LNCaP clone FGC (cell line): ENCODE measurements around the gene RPL3.

Experiments
- DNase-seq: peaks from one replicate; pipeline ENCODE4 v3.0.0-alpha.2; 2011; ENCODE audit warnings: low read depth
- H3K4me3 ChIP-seq: 2 replicates; pipeline ENCODE4 v1.5.1; 2011; ENCODE audit warnings: mild to moderate bottlenecking, low read depth, low read length, control low read depth
- TF ChIP-seq, protein P1 (sequence below): IDR thresholded peaks from 2 replicates; pipeline ENCODE4 v1.5.1; 2012; ENCODE audit warnings: mild to moderate bottlenecking; ENCODE audit not compliant: control insufficient read depth, insufficient read depth; ENCODE audit errors: extremely low read depth

Gene RPL3

DNA sequence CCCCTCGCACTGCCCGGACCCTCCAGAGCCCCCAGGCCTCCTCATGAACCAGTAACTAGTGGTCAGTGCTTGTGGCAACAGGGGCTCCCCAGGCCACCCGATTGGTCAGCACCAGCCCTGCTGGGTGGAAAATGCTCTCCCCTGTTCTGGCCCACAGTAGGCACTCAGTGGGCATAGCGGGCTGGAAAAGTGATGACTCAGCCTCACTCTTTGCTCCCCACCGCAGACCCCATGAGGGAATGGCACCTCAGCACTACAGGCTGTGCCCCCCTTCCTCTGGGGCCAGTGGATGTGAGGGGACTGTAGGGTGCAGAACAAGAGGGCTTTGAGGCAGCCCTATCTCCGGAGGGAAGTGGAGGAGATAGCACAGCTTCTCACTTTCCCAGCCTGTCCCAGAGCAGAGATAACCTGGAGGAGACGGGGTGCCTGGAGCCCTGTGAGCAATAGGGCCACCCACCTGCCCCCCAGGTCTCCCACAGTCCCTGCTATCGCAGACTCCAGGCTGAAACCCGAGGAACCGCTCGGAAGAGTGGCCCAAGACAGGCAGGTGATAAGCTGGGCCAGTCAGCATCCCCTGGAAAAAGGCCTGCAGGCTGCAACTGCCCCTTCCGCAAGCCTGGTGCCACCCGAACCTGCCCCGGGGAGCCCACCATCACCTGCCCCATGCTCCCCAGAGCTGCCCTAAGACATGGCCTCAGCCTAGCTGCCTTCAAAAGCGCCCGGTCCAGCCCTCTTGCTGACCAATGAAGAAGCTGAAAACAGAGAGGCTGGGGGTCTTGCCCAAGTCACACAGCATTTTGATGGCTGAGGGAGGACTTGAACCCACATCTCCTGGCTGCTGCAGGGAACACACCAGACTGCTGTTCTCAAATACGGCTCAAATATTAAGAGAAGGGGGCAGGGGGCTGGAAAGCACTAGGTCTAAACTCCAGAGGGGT, 45.2 kb downstream of the RPL3 start:
- DNase-seq = no peak
- TF ChIP-seq, protein P1, sequence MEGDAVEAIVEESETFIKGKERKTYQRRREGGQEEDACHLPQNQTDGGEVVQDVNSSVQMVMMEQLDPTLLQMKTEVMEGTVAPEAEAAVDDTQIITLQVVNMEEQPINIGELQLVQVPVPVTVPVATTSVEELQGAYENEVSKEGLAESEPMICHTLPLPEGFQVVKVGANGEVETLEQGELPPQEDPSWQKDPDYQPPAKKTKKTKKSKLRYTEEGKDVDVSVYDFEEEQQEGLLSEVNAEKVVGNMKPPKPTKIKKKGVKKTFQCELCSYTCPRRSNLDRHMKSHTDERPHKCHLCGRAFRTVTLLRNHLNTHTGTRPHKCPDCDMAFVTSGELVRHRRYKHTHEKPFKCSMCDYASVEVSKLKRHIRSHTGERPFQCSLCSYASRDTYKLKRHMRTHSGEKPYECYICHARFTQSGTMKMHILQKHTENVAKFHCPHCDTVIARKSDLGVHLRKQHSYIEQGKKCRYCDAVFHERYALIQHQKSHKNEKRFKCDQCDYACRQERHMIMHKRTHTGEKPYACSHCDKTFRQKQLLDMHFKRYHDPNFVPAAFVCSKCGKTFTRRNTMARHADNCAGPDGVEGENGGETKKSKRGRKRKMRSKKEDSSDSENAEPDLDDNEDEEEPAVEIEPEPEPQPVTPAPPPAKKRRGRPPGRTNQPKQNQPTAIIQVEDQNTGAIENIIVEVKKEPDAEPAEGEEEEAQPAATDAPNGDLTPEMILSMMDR = no peak
- H3K4me3 ChIP-seq = no peak overlapping the region

GRCh38 chr22:39270792-39271191, 48.6 kb downstream of the RPL3 start:
- no peak overlapping the region for H3K4me3 ChIP-seq
- no peak for DNase-seq
- TF ChIP-seq, protein P1 = no peak

DNA sequence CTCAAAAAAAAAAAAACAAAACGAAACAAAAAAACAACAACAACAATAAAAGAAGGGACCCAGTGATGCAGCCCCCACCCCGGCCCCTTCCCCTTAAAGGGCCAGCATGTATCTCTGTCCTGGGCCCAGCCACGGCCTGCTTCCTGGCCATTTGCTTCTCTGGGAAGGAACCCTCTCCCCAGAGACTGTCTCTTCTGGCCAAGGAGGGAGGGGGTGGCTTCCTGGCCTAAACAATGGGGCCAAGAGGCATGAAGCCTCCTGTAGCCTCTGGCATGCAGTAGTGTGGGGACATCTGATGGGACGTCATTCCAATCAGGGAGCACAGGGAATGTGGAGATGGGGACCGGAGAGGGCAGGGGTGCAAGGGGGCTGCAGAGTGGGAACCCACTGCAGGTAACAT, 49.1 kb downstream of the RPL3 start:
- no peak overlapping the region for H3K4me3 ChIP-seq
- DNase-seq = no peak
- TF ChIP-seq, protein P1 = no peak

DNA sequence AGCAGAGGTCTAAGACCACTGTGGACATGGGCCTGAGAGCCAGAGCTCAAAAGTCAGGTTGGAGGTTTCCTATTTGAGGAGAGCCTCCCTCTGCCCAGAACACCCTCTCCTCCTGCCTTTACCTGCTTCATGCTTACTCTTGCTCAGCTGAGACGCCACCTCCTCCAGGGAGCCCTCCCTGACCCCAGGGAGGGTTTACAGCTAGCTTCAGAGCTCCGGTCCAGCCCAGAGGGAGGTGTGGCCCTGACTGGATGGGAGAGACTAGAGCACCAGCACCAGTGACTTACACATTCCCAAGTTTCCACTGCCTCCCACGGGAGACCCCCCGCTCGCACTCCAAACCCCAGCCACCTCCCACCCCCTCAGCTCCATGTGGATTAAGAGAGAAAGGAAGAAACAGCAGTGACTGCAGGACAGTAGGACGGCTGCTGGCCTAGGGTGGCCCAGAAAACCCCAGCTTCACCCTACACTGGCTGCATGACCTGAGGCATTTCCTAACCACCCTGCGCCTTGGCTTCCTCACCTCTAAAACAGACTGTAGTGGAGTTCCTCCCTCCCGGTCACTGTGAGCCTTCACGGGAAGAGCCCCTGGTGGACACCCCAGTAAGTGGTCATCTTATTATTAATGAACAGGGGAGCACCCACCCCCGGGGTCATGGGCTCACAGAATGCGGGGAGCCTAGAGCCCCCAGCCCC, 50.2 kb downstream of the RPL3 start:
- TF ChIP-seq, protein P1 = no peak
- no peak for DNase-seq
- no peak overlapping the region for H3K4me3 ChIP-seq

GRCh38 chr22:39268645-39269044, 50.8 kb downstream of the RPL3 start:
- no peak overlapping the region for H3K4me3 ChIP-seq
- TF ChIP-seq, protein P1 = no peak
- DNase-seq = no peak

DNA sequence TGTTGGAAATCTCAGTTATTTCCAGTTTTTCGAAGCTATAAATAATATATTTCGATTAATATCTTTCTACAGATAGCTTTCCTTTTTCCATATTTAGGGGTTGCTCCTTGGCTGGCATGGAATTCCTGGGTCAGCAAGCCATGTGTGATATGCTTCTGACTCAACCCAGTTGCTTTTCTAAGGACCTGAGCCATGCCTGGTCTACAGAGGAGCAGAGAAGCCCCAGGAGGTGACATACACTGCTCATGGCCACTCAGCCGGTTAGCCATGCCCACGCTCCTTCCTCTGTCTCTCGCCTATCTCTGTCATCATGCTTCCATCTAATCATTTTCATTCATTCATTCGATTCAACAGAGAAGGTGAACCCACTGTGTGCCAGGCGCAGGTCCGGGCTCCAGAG, 51.4 kb downstream of the RPL3 start:
- no peak for DNase-seq
- TF ChIP-seq, protein P1 = no peak
- no peak overlapping the region for H3K4me3 ChIP-seq
